Tibial artery (tissue), 4 donors: Measurements from ENCODE around the gene ZNF770.
"Not testable (repeated sequence)": the region's sequence is repeated elsewhere in the genome, so short reads cannot be mapped to it uniquely, and the experiment has no call there.

Experiments
- DNase-seq, 2 donors: peaks; one replicate each; pipeline ENCODE4 v3.0.0-alpha.2; 2019
- H3K27ac ChIP-seq, 2 donors: fragments of 200-600 bp; sonication (generic) in 1 of 2; 1 replicate in 1 of 2; 2 replicates in 1 of 2; pipeline ENCODE4 v1.5.1; 2018 to 2019; ENCODE audit warnings: mild to moderate bottlenecking in 1 of 2
- H3K27me3 ChIP-seq, 2 donors: fragments of 200-600 bp; sonication (generic) in 1 of 2; one replicate each; pipeline versions ENCODE4 v1.5.1 to v1.6.0; 2016 to 2019
- H3K36me3 ChIP-seq, 3 donors: fragments of 200-600 bp; sonication (generic) in 2 of 3; one replicate each; pipeline ENCODE4 v1.5.1; 2016 to 2019; ENCODE audit warnings: mild to moderate bottlenecking in 2 of 3
- H3K4me1 ChIP-seq, 4 donors: fragments of 200-600 bp; sonication (generic) in 2 of 4; 1 replicate in 3 of 4; 2 replicates in 1 of 4; pipeline ENCODE4 v1.5.1; 2016 to 2019
- H3K4me3 ChIP-seq, 2 donors: fragments of 200-600 bp; sonication (generic) in 1 of 2; 1 replicate in 1 of 2; 2 replicates in 1 of 2; pipeline ENCODE4 v1.5.1; 2018 to 2019; ENCODE audit warnings: mild to moderate bottlenecking in 2 of 2
- H3K9me3 ChIP-seq, 3 donors: fragments of 200-600 bp; sonication (generic) in 1 of 3; one replicate each; pipeline ENCODE4 v1.5.1; 2016 to 2019
- intact Hi-C: fragments of 100-400 bp; cut with DNase I; formaldehyde crosslinking; loops from one replicate; pipeline ENCODE4 v1.15.0; 2023; ENCODE audit warnings: low total_unique reads
- TF ChIP-seq, protein P1 (sequence below), 2 experiments: fragments of 200-600 bp in 1 of 2; fragments of 450-650 bp in 1 of 2; IDR thresholded peaks; one replicate each; pipeline ENCODE4 v1.5.1; 2017 to 2019; ENCODE audit warnings: antibody characterized with exemption in 2 of 2, mild to moderate bottlenecking in 1 of 2, moderate library complexity in 1 of 2

ZNF770 gene

GRCh38 chr15:34973512-34973911 lies 14.6 kb downstream of the ZNF770 start:
- TF ChIP-seq, protein P1, sequence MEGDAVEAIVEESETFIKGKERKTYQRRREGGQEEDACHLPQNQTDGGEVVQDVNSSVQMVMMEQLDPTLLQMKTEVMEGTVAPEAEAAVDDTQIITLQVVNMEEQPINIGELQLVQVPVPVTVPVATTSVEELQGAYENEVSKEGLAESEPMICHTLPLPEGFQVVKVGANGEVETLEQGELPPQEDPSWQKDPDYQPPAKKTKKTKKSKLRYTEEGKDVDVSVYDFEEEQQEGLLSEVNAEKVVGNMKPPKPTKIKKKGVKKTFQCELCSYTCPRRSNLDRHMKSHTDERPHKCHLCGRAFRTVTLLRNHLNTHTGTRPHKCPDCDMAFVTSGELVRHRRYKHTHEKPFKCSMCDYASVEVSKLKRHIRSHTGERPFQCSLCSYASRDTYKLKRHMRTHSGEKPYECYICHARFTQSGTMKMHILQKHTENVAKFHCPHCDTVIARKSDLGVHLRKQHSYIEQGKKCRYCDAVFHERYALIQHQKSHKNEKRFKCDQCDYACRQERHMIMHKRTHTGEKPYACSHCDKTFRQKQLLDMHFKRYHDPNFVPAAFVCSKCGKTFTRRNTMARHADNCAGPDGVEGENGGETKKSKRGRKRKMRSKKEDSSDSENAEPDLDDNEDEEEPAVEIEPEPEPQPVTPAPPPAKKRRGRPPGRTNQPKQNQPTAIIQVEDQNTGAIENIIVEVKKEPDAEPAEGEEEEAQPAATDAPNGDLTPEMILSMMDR (IDR thresholded peaks at IDR 0.05), result no peak
- Histone ChIP-seq H3K4me1 (peaks cover 0 to 10% (median 6%) of the 10 kb centered on the region in 4 donors), H3K27me3 (no peaks in the 10 kb centered on the region), H3K9me3 (no peaks in the 10 kb centered on the region), H3K27ac (no peak overlapping the region), H3K4me3 (no peak overlapping the region), H3K36me3 (peaks cover 0 to 4% (median 0%) of the 10 kb centered on the region in 3 donors)
- intact Hi-C loops, result no loop called here
- no peak for DNase-seq

DNA sequence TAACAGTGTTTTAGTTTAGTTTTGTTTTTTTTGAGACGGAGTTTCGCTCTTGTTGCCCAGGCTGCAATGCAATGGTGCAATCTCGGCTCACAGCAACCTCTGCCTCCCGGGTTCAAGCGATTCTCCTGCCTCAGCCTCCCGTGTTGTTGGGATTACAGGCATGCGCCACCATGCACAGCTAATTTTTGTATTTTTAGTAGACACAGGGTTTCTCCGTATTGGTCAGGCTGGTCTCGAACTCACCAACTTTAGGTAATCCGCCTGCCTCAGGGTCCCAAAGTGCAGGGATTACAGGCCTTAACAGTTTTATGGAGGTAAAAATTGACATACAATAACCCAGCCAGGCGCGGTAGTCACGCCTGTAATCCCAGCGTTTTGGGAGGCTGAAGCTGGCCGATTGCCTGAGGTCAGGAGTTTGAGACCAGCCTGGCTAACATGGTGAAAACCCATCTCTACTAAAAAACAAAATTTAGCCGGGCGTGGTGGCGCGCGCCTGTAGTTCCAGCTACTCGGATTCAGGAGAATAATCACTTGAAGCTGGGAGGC lies 17.9 kb downstream of the ZNF770 start:
- intact Hi-C loops, DNase-seq: not testable (repeated sequence)
- H3K4me1 ChIP-seq, result peaks cover 0 to 34% (median 20%) of the 10 kb centered on the region in 4 donors

DNA sequence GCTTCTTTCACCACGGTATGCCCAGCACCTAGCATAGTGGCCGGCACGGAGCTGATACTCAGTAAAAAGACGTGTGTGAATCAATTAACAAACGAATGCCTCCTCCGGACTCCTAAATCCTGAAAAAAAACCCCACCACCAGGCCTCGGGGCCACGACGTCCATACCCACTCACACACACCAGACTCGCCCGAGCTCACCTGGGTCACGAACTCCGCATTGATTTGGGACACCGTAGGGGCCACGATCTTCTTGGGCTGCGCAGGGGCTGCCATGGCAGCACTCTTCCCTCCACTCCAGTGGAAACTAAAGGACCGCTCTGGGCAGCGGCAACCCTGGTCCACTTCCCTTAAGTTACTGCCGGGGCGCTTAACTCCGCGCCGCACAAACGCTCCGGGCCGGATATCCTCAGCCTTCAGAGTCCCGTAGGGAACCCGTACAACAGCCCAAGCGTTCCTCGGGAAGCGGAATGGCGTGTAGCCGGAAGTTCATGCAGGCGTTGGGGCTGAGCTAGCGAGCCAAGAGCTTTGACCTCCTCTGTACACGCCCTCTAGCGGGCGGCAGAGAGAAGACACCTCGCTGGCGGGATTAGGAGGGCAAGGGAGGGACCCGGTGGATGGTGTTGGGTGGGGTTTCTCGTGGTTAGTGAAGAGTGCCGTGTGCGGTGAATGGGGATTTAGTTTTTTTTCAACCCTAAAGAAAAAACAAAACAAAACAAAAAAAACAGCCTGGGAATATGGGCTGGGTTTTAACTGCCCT lies 18.6 kb downstream of the ZNF770 start, which contains the start of gene AQR:
Gene AQR (minus strand): TSS at position 403 of the 758 bp plus-strand sequence. CDS start 129 bp downstream, at position 274.
- H3K9me3 ChIP-seq, result no peaks in the 10 kb centered on the region
- H3K27me3 ChIP-seq, result no peaks in the 10 kb centered on the region
- peak; percentile 96 to 97 for DNase-seq
- peak within 1 kb of the TSS; percentile 85 to 93 for H3K27ac ChIP-seq
- intact Hi-C loops, result no loop called here
- TF ChIP-seq, protein P1 (IDR thresholded peaks at IDR 0.05), result peak; percentile 92 to 94
- no peaks in the 10 kb centered on the region for H3K36me3 ChIP-seq
- peak within 1 kb of the TSS; percentile 89 to 92 for H3K4me3 ChIP-seq
- peaks cover 0 to 39% (median 22%) of the 10 kb centered on the region in 4 donors for H3K4me1 ChIP-seq

More for the DNA sequence above, 17.9 kb downstream of the ZNF770 start:
- H3K27me3 ChIP-seq, H3K36me3 ChIP-seq, H3K9me3 ChIP-seq: not testable (repeated sequence)
- Histone ChIP-seq H3K27ac (peak overlapping the region; percentile 85 to 93), H3K4me3 (peak overlapping the region; percentile 89 to 92)

DNA sequence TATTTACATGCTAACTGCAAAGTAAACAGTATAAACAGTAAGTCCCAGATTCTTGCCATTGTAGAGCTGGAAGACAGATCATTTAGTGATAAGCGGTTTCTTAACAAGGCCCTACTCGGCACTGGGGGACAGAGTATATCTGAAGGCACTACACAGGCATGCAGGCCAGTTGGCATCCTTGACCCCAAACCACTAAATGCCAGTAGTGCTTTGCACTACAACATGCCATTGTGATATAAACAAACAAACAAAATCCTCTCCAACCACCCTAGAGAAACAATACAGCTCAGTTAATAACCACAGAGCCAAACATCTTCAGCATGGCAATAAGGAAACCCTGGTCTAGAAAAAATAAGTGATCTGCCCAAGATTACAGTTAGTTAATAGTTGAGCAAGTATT lies 23.8 kb downstream of the ZNF770 start:
- H3K36me3 ChIP-seq, result peaks cover 9 to 23% (median 21%) of the 10 kb centered on the region in 3 donors
- DNase-seq, result no peak
- intact Hi-C loops, result no loop called here
- no peak overlapping the region for H3K27ac ChIP-seq
- no peak overlapping the region for H3K4me3 ChIP-seq
- TF ChIP-seq, protein P1 (IDR thresholded peaks at IDR 0.05), result no peak
- H3K9me3 ChIP-seq, result no peaks in the 10 kb centered on the region
- H3K4me1 ChIP-seq, result peaks cover 0 to 39% (median 22%) of the 10 kb centered on the region in 4 donors
- H3K27me3 ChIP-seq, result no peaks in the 10 kb centered on the region

DNA sequence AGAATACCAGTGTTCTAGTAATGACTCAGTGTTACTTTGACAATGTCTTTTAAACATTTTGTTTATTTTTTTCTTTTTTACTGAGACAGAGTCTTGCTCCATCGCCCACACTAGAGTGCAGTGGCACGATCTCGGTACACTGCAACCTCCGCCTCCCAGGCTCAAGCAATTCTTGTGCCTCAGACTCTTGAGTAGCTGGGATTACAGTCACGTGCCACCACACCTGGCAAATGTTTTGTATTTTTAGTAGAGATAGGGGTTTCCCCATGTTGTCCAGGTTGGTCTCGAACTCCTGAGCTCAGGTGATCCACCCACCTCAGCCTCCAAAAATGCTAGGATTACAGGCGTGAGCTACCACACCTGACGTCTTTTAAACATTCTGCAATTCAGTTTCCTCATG lies 34.2 kb downstream of the ZNF770 start:
- H3K4me3 ChIP-seq, result no peak overlapping the region
- H3K9me3 ChIP-seq, result no peaks in the 10 kb centered on the region
- H3K27ac ChIP-seq, result no peak overlapping the region
- DNase-seq, result no peak
- no peaks in the 10 kb centered on the region for H3K27me3 ChIP-seq
- peaks cover 0 to 23% (median 20%) of the 10 kb centered on the region in 3 donors for H3K36me3 ChIP-seq
- no peaks in the 10 kb centered on the region for H3K4me1 ChIP-seq
- TF ChIP-seq, protein P1 (IDR thresholded peaks at IDR 0.05), result no peak
- intact Hi-C loops, result no loop called here

DNA sequence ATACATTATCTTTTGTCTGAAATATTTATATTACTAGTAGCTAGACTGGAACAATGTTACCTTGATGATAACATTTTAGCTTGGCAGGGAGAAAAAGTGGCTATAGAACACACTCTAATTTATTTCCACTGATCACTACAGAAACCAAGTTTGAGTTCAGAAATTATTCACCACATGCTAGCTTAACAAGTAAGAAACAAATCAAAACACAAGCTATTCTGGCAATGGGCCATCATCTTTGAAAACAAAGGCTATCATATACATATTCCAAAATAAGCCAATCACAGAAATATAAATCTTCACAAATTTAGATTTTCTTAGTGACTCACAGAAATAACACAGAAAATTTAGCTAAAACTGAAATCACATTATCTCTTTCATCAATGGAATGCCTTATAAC lies 35.6 kb downstream of the ZNF770 start:
- Histone ChIP-seq H3K36me3 (peaks cover 7 to 31% (median 26%) of the 10 kb centered on the region in 3 donors), H3K9me3 (no peaks in the 10 kb centered on the region), H3K27me3 (no peaks in the 10 kb centered on the region), H3K4me3 (no peak overlapping the region), H3K27ac (no peak overlapping the region), H3K4me1 (peaks cover 0 to 4% (median 0%) of the 10 kb centered on the region in 4 donors)
- TF ChIP-seq, protein P1 (IDR thresholded peaks at IDR 0.05), result no peak
- no peak for DNase-seq
- intact Hi-C loops, result no loop called here
